ENCODE measurements around the gene SNTB2. TPM values are rescaled to one million over a fixed set of nuclear protein-coding genes. Genes with fewer than 3 reads are reported as not detected.

The SNTB2 gene
- total and polyA plus RNA-seq, 2 of the 8 experiments (the other 6 are each of a cell fraction or from before 2014, with no cell fraction given), result 6.0 to 16.1 TPM

- H4K5ac ChIP-seq (ENCODE audit: insufficient read length, low read depth, low read length), result no peak overlapping the region
- no peak overlapping the region for H2BK120ac ChIP-seq (replicated peaks; ENCODE audit: low read depth, low read length)
- no peak overlapping the region for H4K8ac ChIP-seq (ENCODE audit: extremely low read depth, insufficient read depth, low read length)
- H3K23ac ChIP-seq (ENCODE audit: insufficient read length), result no peak overlapping the region
- no peak overlapping the region for H3K18ac ChIP-seq (ENCODE audit: extremely low read depth, low read length)
- no peak overlapping the region for H2BK5ac ChIP-seq (ENCODE audit: low read depth, low read length)
- no peaks in the 10 kb centered on the region for H3K79me2 ChIP-seq (ENCODE audit: control insufficient read depth in 1 of 2, insufficient read depth in 2 of 2, low read length in 2 of 2)
- H2AFZ ChIP-seq (ENCODE audit: low read length), result no peak overlapping the region
- no peak overlapping the region for H3K14ac ChIP-seq (ENCODE audit: insufficient read length)
- no peaks in the 10 kb centered on the region for H3K23me2 ChIP-seq (ENCODE audit: low read depth, low read length)
- no peak overlapping the region for H3K4me2 ChIP-seq (ENCODE audit: insufficient read depth in 1 of 2, low read depth in 2 of 2, low read length in 2 of 2)
- FAIRE-seq (no peak), DNase-seq (ENCODE audit: low read depth in 1 of 2, low spot score in 2 of 2) (no peak)
- H3K79me1 ChIP-seq (ENCODE audit: low read depth, low read length), result no peaks in the 10 kb centered on the region
- no peaks in the 10 kb centered on the region for H3K4me1 ChIP-seq (replicated peaks in 1 of 4; ENCODE audit: control insufficient read depth in 3 of 4, insufficient read depth in 4 of 4, low read length in 3 of 4)
- no peak overlapping the region for H3K4me3 ChIP-seq (ENCODE audit: extremely low read depth in 1 of 4, insufficient read depth in 2 of 4, low read depth in 3 of 4, low read length in 4 of 4)
- WGBS, 2 experiments (ENCODE audit: extremely low coverage in 1 of 2, insufficient coverage in 1 of 2, insufficient read length in 1 of 2, insufficient replicate concordance in 2 of 2, low coverage in 1 of 2, low lambda C conversion rate in 2 of 2, missing lambda C conversion rate in 1 of 2), result 95% methylated on average over 4 of the region's 4 CpGs; no CpG with 5 or more reads in 1 of the 2 experiments
- TF ChIP-seq RNF2 (IDR thresholded peaks at IDR 0.05; ENCODE audit: borderline replicate concordance, low read depth, low read length, missing control alignments, poor library complexity, severe bottlenecking) (no peak), YY1 (IDR thresholded peaks at IDR 0.05; ENCODE audit: low read depth, low read length) (no peak)
- H3K9ac ChIP-seq (replicated peaks in 1 of 4; ENCODE audit: extremely low read depth in 1 of 4, low read depth in 3 of 4, low read length in 3 of 4), result no peak overlapping the region
- no peaks in the 10 kb centered on the region for H3K9me3 ChIP-seq (ENCODE audit: insufficient read depth in 2 of 2, low read depth in 1 of 2, low read length in 1 of 2)
- no peak overlapping the region for H2AK5ac ChIP-seq (ENCODE audit: low read depth, low read length)
- H3K56ac ChIP-seq (replicated peaks; ENCODE audit: insufficient read length, low read depth, low read length), result no peak overlapping the region
- H3K27ac ChIP-seq (ENCODE audit: low read depth, low read length), result no peak overlapping the region
- no peak overlapping the region for H4K91ac ChIP-seq (replicated peaks; ENCODE audit: insufficient read length, low read length)
- H4K20me1 ChIP-seq (replicated peaks in 1 of 2; ENCODE audit: control insufficient read depth in 1 of 2, insufficient read depth in 2 of 2, low read length in 2 of 2), result no peaks in the 10 kb centered on the region
- H2BK12ac ChIP-seq (ENCODE audit: low read depth, low read length), result no peak overlapping the region
- POLR2A ChIA-PET (ENCODE audit: partially characterized antibody), result interaction anchor here (1.1 to 1.7 kb wide), 2 partner anchors 8 to 169 kb away, joined by 3 read pairs; no protein-coding TSS in a partner anchor
- peaks cover 0 to 15% (median 6%) of the 10 kb centered on the region in 4 experiments; a peak in 4 of 8 replicates for H3K36me3 ChIP-seq (ENCODE audit: control insufficient read depth in 2 of 4, insufficient read depth in 4 of 4, low read length in 3 of 4)
- H2BK20ac ChIP-seq (ENCODE audit: low read length), result no peak overlapping the region
- CTCF ChIA-PET (ENCODE audit: partially characterized antibody), result interaction anchor here (1.2 to 1.7 kb wide), 2 partner anchors 14 to 143 kb away, joined by 3 to 6 read pairs; no protein-coding TSS in a partner anchor
- H2BK15ac ChIP-seq (ENCODE audit: low read length), result no peak overlapping the region
- H3K27me3 ChIP-seq (replicated peaks in 1 of 4; ENCODE audit: control insufficient read depth in 3 of 4, extremely low read depth in 1 of 4, insufficient read depth in 3 of 4, low read length in 3 of 4), result no peaks in the 10 kb centered on the region
- H3K4ac ChIP-seq (replicated peaks; ENCODE audit: insufficient read length, low read depth, low read length), result no peak overlapping the region
Observed at GRCh38 chr16:69301861-69302260, 114.9 kb downstream of the SNTB2 start.
